Ovary (tissue), 3 donors: ENCODE measurements around the gene TMEM205.

Experiments used
- CTCF ChIP-seq, 3 donors: fragments of 450-650 bp in 2 of 3; fragments of 200-600 bp in 1 of 3; IDR thresholded peaks; one replicate each; pipeline versions ENCODE4 v1.5.1 to v1.8.0; 2016 to 2022; ENCODE audit warnings: antibody characterized with exemption in 3 of 3, mild to moderate bottlenecking in 1 of 3
- POLR2A ChIP-seq: fragments of 450-650 bp; IDR thresholded peaks from one replicate; pipeline ENCODE4 v1.6.1; 2017; ENCODE audit warnings: antibody characterized with exemption, mild to moderate bottlenecking, moderate library complexity
- donor health status: DM: no; HTN: no; CAD: no.

GRCh38 chr19:11390359-11390758, 44.3 kb upstream of the TMEM205 start:
- TF ChIP-seq CTCF (IDR thresholded peaks at IDR 0.05) (no peak), POLR2A (no peak)
